Activated B cell treated with CpG ODN at 0.5 μM for 24 hours (primary cell): ENCODE measurements around the gene CHCHD6. TPM values are rescaled to one million over a fixed set of nuclear protein-coding genes. Genes with fewer than 3 reads are reported as not detected.

Experiments used
- ATAC-seq: fragments of 200-7000 bp; cut with Tn5 transposase; one replicate; pipeline ENCODE4 v1.10.0; 2021; ENCODE audit warnings: low read depth, mild to moderate bottlenecking, moderate library complexity
- CTCF ChIA-PET: fragments of 350-600 bp; sonication (Branson Sonifier 250); formaldehyde crosslinking; loops from one replicate; lab custom pipeline; 2021; ENCODE audit warnings: antibody characterized with exemption; lab: Charles Lee
- POLR2A ChIA-PET: fragments of 350-600 bp; sonication (Branson Sonifier 250); formaldehyde crosslinking; loops from one replicate; lab custom pipeline; 2021; ENCODE audit warnings: antibody characterized with exemption; lab: Charles Lee
- DNase-seq: peaks from one replicate; pipeline ENCODE4 v3.0.0; 2022
- H3K27ac Mint-ChIP-seq: one replicate; pipeline ENCODE4 v1.8.0; 2020; ENCODE audit warnings: mixed read lengths
- H3K27me3 Mint-ChIP-seq: one replicate; pipeline ENCODE4 v1.8.0; 2021; ENCODE audit warnings: mixed read lengths
- H3K36me3 Mint-ChIP-seq: one replicate; pipeline ENCODE4 v1.8.0; 2021; ENCODE audit warnings: low read depth, mixed read lengths
- H3K4me1 Mint-ChIP-seq: one replicate; pipeline ENCODE4 v1.8.0; 2021; ENCODE audit warnings: mixed read lengths
- H3K4me3 Mint-ChIP-seq: one replicate; pipeline ENCODE4 v1.8.0; 2020; ENCODE audit warnings: mild to moderate bottlenecking, mixed read lengths
- H3K9me3 Mint-ChIP-seq: one replicate; pipeline ENCODE4 v1.8.0; 2020; ENCODE audit warnings: mixed read lengths
- intact Hi-C: fragments of 100-400 bp; cut with micrococcal nuclease; formaldehyde crosslinking; loops from one replicate; pipeline ENCODE4 v1.15.1; 2024
- total RNA-seq: library from RNA; stranded (reverse); gene quantifications from 2 replicates; pipeline ENCODE4 v1.2.3, GENCODE V29; 2022
- TF ChIP-seq, protein P1 (sequence below): fragments of 200-600 bp; IDR thresholded peaks from one replicate; pipeline ENCODE4 v1.8.0; 2022; ENCODE audit warnings: antibody characterized with exemption, mild to moderate bottlenecking

Gene CHCHD6
- total RNA-seq, 1 donor from 2014 or later: 10.0 TPM

DNA sequence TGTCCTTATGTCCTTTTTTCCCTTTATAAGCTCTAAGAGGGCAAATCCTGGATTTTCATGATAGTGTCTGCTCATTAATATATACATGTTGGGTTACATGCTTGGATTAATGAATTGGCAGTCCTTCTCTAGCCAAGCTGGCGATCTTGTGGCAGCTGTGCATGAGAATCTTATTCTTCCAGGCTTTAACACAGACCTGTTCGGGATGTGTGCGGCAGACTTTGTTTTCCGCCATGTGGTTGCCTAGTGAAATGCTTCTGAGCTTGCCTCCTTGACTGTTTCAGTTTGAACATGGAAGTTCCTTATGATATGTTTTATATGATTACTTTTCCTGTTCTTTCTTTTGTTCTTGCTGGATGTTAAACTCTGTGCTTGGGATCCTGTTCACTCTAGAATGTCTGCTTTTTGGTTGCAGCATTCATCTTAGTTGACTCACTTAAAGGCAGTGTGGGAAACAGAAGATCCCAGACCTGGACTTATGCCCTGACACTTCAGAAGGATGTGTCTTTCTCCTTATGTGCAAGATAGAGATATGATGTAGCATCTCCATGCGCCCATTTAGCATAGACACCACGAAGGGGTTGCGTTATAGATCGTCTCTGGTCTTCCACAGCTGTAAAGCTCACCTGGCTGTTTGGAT lies 7.2 kb downstream of the CHCHD6 start:
- ChIA-PET CTCF (no interaction called here), POLR2A (no interaction called here)
- Mint-ChIP-seq H3K36me3 (peaks cover 3% of the 10 kb centered on the region), H3K4me3 (no peak overlapping the region), H3K27ac (no peak overlapping the region), H3K4me1 (peaks cover 7% of the 10 kb centered on the region), H3K27me3 (no peaks in the 10 kb centered on the region), H3K9me3 (no peaks in the 10 kb centered on the region)
- DNase-seq (no peak), ATAC-seq (no peak)
- TF ChIP-seq, protein P1, sequence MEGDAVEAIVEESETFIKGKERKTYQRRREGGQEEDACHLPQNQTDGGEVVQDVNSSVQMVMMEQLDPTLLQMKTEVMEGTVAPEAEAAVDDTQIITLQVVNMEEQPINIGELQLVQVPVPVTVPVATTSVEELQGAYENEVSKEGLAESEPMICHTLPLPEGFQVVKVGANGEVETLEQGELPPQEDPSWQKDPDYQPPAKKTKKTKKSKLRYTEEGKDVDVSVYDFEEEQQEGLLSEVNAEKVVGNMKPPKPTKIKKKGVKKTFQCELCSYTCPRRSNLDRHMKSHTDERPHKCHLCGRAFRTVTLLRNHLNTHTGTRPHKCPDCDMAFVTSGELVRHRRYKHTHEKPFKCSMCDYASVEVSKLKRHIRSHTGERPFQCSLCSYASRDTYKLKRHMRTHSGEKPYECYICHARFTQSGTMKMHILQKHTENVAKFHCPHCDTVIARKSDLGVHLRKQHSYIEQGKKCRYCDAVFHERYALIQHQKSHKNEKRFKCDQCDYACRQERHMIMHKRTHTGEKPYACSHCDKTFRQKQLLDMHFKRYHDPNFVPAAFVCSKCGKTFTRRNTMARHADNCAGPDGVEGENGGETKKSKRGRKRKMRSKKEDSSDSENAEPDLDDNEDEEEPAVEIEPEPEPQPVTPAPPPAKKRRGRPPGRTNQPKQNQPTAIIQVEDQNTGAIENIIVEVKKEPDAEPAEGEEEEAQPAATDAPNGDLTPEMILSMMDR: no peak
- intact Hi-C loops: no loop called here

DNA sequence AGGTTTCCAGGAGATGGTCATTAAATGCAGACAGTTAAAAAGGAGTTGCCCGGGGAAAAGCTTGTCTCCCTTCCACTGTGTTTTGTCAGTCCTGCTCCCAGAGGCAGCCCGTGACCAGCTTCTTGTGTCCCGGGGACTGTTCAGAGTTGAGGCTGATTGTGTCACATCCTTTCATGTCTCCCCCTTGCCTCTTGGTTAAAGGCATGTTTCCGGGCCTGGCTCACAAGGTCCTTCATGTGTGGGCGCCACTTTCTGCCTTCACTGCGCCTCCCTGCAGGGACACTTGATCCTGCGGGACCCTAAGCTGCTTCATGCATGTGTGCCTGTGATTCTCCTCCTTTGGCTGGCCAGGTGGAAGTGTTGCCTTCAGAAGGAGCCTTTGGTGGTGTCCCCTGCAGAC lies 9.2 kb downstream of the CHCHD6 start:
- TF ChIP-seq, protein P1: no peak
- no peak for ATAC-seq

DNA sequence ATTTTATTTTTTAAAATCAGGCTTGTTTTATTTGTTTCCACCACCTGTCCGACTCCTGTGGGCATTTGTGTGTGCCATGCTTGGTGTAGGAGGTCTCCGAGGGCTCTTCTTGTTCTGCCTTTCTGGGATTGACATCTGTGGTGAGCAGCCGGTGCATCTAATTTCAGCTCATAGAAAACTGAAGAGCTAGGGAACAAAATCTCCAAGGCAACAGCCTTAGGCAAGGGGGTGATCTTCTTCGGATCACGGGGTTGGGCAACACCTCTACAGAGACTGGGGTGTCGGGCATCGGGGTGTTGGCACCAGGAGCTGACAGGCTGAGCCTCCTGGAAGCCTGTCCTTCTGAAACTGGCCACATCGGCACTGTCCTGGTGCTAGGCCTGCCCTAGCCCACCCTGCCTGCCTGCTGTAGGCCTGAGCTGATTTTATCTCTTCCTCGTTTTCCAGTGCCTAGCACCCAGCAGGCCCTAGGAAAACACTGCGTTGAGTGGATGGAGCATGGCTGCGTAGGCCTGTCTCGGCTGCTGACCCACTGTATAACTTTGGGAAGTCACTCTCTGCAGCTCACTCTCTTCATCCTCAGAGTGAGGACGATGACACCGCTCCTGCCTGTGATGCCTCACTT lies 10.3 kb downstream of the CHCHD6 start:
- no peak overlapping the region for H3K4me3 Mint-ChIP-seq
- H3K27ac Mint-ChIP-seq: no peak overlapping the region
- no peaks in the 10 kb centered on the region for H3K27me3 Mint-ChIP-seq
- intact Hi-C loops: no loop called here
- H3K36me3 Mint-ChIP-seq: peaks cover 3% of the 10 kb centered on the region
- POLR2A ChIA-PET: no interaction called here
- CTCF ChIA-PET: interaction anchor here (0.6 kb wide), 1 partner anchor 185 kb away, joined by 3 read pairs; no protein-coding TSS in a partner anchor
- H3K4me1 Mint-ChIP-seq: peaks cover 8% of the 10 kb centered on the region
- TF ChIP-seq, protein P1: no peak
- no peak for ATAC-seq
- no peaks in the 10 kb centered on the region for H3K9me3 Mint-ChIP-seq
- DNase-seq: no peak

More for the DNA sequence above, 9.2 kb downstream of the CHCHD6 start:
- intact Hi-C loops: no loop called here
- peaks cover 3% of the 10 kb centered on the region for H3K36me3 Mint-ChIP-seq
- no peaks in the 10 kb centered on the region for H3K27me3 Mint-ChIP-seq
- ChIA-PET POLR2A (interaction anchor here (0.7 kb wide), 1 partner anchor 21 kb away, joined by 6 read pairs; no protein-coding TSS in a partner anchor), CTCF (no interaction called here)
- DNase-seq: no peak
- H3K9me3 Mint-ChIP-seq: no peaks in the 10 kb centered on the region
- H3K4me3 Mint-ChIP-seq: no peak overlapping the region
- no peak overlapping the region for H3K27ac Mint-ChIP-seq
- peaks cover 8% of the 10 kb centered on the region for H3K4me1 Mint-ChIP-seq

DNA sequence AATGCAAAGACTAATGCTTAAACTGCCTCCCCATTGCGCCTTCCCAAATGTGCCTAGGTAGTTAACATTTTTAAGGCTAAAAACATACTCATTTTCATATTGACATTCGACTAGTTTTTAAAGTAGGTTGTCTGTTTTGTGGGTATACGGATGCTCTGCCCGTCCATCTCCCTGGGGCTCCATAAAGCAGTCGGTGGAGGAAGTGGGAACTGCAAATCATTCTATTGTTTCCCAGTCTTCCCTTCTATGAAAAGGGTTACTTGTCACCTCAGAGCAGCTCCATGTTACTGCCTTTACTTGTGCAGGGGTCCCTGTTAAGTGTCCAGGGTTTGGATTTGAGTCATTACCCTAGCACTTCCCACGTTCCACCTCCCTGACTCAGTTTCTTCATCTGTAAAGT lies 10.9 kb downstream of the CHCHD6 start:
- ATAC-seq (no peak), DNase-seq (no peak)
- Mint-ChIP-seq H3K4me1 (peaks cover 8% of the 10 kb centered on the region), H3K27me3 (no peaks in the 10 kb centered on the region), H3K27ac (no peak overlapping the region), H3K4me3 (no peak overlapping the region), H3K36me3 (peaks cover 3% of the 10 kb centered on the region), H3K9me3 (no peaks in the 10 kb centered on the region)
- CTCF ChIA-PET: no interaction called here
- intact Hi-C loops: no loop called here
- TF ChIP-seq, protein P1: no peak
- POLR2A ChIA-PET: no interaction called here

DNA sequence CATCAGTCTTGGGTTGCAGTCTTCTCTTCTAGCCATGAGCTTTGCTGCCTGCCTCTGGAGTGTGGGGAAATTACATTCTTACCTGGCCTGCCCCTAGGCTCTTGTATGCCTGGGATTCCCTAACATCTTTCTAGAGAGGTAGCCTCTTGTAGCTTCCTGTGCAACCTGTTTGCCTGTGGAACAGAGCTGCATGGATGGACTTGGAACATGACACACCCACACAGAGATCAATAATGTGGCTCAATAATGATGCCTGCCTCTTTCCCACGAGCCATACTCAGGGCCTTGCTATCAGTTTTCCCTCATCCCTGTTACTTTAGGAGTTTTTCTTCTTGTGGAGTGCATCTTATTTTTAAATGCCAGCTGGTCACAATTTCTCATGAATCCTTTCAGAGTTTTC lies 11.4 kb downstream of the CHCHD6 start:
- intact Hi-C loops: no loop called here
- H3K9me3 Mint-ChIP-seq: no peaks in the 10 kb centered on the region
- H3K36me3 Mint-ChIP-seq: peaks cover 3% of the 10 kb centered on the region
- no peaks in the 10 kb centered on the region for H3K27me3 Mint-ChIP-seq
- TF ChIP-seq, protein P1: no peak
- no peak for ATAC-seq
- H3K4me1 Mint-ChIP-seq: peaks cover 8% of the 10 kb centered on the region
- DNase-seq: no peak
- no peak overlapping the region for H3K4me3 Mint-ChIP-seq
- POLR2A ChIA-PET: no interaction called here
- CTCF ChIA-PET: no interaction called here
- H3K27ac Mint-ChIP-seq: no peak overlapping the region
